ENCODE measurements around the gene ADARB1.

ADARB1 gene

DNA sequence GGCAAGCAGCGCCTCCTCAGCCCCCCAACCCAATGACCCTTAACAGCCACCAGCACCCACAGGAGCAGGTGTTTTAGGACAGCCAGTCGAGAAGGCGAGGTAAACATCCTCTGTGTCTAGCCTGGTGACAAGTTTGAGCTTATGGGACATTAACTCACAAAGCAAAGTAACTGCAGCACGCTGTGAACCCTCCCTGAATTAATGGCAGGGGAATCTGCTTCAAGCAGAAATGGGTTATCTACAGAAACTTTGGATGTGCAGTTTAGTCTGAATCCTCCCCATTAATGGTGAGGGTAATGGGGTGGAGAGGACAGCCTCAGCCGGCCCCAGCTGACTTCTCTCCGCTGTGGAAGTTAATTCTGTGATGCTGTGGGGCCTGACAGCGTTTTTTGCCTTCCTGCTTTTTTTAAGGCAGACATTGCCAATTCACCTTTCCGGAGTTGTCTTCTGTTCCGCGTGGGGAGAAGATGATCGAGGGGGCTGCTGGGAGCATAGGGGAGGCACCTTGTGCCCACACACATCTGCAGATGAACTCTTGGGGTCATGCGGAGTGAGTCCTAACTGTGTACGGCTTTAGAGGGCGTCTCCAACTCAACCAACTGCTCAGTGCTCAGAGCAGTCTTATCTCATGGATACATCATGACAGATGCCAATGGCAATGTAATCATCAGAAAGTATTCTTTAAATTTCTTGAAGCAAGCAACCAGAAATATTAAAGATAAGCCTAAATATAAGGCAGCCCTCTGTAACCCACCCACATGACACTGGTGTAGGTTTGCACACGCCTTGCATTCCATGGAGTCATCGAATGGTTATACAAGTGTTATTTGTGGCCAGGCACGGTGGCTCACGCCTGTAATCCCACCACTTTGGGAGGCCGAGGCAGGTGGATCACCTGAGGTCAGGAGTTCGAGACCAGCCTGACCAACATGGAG lies 172.3 kb downstream of the ADARB1 start:
- TF ChIP-seq, protein P1, sequence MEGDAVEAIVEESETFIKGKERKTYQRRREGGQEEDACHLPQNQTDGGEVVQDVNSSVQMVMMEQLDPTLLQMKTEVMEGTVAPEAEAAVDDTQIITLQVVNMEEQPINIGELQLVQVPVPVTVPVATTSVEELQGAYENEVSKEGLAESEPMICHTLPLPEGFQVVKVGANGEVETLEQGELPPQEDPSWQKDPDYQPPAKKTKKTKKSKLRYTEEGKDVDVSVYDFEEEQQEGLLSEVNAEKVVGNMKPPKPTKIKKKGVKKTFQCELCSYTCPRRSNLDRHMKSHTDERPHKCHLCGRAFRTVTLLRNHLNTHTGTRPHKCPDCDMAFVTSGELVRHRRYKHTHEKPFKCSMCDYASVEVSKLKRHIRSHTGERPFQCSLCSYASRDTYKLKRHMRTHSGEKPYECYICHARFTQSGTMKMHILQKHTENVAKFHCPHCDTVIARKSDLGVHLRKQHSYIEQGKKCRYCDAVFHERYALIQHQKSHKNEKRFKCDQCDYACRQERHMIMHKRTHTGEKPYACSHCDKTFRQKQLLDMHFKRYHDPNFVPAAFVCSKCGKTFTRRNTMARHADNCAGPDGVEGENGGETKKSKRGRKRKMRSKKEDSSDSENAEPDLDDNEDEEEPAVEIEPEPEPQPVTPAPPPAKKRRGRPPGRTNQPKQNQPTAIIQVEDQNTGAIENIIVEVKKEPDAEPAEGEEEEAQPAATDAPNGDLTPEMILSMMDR (IDR thresholded peaks at IDR 0.05; ENCODE audit: borderline replicate concordance, control extremely low read depth, extremely low read depth, insufficient read depth, missing control alignments) = no peak
- DNase-seq (ENCODE audit: low spot score) = no peak
- in situ Hi-C loops (cut with MboI; ENCODE audit: low sequenced_read_pairs, unreplicated experiment) = no loop called here

DNA sequence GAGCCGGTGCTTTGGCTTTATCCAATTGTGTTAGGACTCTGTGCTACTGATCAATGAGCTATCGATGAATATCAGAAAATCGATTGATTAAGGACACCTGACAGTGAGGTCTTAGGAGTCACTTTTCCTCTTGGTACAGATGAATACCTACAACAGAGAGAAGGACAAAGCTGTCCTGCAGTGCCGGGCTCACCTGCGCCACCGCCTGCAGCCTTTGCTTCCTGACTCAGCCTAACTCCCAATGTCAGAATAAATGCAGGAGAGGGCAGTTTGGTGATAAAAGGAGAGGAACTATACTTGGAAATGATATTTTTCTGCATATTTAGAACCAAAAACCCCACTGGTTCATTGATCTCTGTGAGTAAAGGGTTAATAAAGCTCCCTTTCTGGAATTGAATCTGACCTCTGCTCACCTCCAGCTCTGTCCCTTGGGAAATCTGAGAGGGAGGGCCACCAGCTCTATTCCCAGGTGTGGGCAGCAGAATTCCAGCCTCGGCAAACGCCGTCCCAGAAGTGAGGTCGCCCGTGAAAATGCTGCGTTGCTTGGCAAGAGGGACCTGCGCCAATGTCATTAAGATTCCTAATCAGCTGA lies 174.0 kb downstream of the ADARB1 start:
- TF ChIP-seq, protein P1 (IDR thresholded peaks at IDR 0.05; ENCODE audit: borderline replicate concordance, control extremely low read depth, extremely low read depth, insufficient read depth, missing control alignments) = no peak
- in situ Hi-C loops (cut with MboI; ENCODE audit: low sequenced_read_pairs, unreplicated experiment) = no loop called here
- DNase-seq (ENCODE audit: low spot score) = no peak

DNA sequence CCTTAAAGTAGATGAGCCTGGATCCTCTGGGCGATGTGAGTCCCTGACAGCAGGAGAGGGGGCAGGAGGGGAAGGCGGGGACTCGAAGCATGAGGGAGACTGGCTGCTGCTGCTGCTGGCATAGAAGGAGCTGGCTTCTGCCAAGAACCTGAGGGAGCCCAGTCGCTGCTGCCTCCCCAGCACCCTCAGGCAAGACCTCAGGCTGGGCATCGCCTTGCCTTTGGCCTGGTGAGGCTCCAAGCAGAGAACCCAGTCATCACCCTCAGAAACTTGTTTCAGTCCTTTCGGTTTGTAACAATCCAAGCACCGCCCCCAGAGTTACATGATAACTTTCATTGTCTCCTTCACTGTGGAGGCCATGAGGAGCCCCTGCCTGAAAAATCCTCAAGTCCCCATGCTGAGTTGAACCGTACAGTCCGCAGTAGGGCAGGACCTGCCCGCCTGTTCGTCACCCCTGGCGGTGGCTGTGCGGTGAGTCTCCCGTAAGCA lies 174.6 kb downstream of the ADARB1 start:
- TF ChIP-seq, protein P1 (IDR thresholded peaks at IDR 0.05; ENCODE audit: borderline replicate concordance, control extremely low read depth, extremely low read depth, insufficient read depth, missing control alignments) = no peak

DNA sequence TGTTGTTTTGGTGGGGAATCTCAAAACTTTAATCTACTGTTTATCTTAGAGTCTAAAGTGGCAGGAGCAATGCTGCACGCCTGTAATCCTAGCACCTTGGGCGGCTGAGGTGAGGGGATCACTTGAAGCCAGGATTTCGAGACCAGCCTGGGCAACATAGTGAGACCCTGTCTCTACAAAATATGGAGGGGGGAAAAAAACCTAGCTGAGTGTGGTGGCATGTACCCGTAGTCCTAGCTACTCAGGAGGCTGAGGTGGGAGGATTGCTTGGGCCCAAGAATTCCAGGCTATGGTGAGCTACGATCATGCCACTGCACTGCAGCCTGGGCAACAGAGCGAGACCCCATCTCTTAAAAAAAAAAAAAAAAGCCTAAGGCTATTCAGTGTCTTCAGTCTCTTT lies 175.2 kb downstream of the ADARB1 start:
- DNase-seq (ENCODE audit: low spot score) = no peak
- in situ Hi-C loops (cut with MboI; ENCODE audit: low sequenced_read_pairs, unreplicated experiment) = no loop called here
- TF ChIP-seq, protein P1 (IDR thresholded peaks at IDR 0.05; ENCODE audit: borderline replicate concordance, control extremely low read depth, extremely low read depth, insufficient read depth, missing control alignments) = no peak

More for the DNA sequence above, 174.6 kb downstream of the ADARB1 start:
- in situ Hi-C loops (cut with MboI; ENCODE audit: low sequenced_read_pairs, unreplicated experiment) = no loop called here
- DNase-seq (ENCODE audit: low spot score) = no peak

DNA sequence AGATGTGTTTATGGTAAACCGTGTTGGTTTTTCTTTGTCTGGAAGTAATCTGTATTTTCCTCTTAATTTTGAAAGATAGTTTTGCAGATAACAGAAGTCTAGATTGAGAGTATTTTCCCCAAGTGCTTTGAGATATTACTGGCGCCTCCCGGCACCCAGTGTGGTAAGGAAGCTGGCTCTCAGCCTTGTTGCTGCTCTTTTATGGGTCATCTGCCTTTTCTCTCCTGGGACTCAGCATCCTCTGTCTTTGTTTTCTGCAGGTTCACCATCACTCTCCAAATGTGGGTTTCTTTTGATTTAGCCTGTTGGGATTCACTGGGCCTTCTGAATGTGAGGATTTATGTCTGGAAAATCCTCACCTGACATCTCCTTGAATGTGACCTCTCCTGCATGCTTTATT lies 175.9 kb downstream of the ADARB1 start:
- DNase-seq (ENCODE audit: low spot score) = no peak
- TF ChIP-seq, protein P1 (IDR thresholded peaks at IDR 0.05; ENCODE audit: borderline replicate concordance, control extremely low read depth, extremely low read depth, insufficient read depth, missing control alignments) = no peak
- in situ Hi-C loops (cut with MboI; ENCODE audit: low sequenced_read_pairs, unreplicated experiment) = no loop called here

DNA sequence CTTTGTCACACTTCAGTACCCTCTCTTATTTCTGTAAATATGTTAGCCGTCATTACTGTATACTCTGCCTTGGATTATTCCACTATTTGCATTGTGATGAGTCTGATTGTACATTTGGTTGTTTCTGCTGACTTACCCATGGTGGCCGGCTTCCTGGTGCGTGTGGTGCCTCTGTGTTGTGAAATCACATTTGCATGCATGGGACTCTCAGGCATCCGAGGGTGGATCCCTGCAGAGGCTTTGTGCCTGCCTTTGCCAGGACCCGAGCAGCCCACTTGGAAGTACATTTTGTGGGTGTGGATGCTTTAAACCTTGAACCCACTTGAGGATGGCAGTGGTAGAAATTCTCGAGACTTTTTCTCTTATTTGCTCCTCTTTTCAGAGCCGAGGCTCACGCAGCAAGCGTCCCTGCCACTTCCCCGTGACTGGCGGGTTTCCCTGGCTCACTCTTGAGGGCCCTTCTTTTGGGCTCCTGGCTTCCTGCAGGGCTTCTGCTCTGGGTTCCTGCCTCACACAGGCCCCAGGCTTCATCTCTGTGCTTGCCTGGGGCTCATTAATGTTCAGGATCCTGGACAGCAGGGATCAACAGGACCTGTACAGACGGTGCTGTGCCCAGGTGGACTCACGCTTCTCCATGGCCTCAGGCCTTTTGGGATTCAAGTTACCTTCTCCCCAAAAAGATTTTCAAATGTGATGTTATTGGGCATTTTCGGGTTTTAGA lies 176.7 kb downstream of the ADARB1 start:
- in situ Hi-C loops (cut with MboI; ENCODE audit: low sequenced_read_pairs, unreplicated experiment) = no loop called here
- TF ChIP-seq, protein P1 (IDR thresholded peaks at IDR 0.05; ENCODE audit: borderline replicate concordance, control extremely low read depth, extremely low read depth, insufficient read depth, missing control alignments) = no peak
- DNase-seq (ENCODE audit: low spot score) = no peak
